ENCODE measurements around the gene PREB.

DNA sequence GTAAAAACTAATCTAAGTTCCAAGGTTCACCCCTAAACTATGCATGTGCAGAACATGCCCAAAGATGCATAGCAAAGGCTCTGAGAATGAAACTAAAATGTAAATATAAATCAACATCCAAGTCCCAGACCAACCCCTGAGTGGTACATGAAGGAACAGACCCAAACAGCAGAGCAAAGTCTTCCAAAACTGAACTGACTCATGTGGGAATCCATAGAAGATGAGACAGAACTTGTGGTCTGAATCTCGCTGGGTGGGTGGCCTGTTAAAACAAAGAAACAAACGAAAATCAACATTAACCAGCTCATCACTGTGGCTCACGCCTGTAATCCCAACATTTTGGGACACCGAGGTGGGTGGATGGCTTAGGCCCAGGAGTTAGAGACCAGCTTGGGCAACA lies 47.9 kb upstream of the PREB start:
- TF ChIP-seq, protein P1, sequence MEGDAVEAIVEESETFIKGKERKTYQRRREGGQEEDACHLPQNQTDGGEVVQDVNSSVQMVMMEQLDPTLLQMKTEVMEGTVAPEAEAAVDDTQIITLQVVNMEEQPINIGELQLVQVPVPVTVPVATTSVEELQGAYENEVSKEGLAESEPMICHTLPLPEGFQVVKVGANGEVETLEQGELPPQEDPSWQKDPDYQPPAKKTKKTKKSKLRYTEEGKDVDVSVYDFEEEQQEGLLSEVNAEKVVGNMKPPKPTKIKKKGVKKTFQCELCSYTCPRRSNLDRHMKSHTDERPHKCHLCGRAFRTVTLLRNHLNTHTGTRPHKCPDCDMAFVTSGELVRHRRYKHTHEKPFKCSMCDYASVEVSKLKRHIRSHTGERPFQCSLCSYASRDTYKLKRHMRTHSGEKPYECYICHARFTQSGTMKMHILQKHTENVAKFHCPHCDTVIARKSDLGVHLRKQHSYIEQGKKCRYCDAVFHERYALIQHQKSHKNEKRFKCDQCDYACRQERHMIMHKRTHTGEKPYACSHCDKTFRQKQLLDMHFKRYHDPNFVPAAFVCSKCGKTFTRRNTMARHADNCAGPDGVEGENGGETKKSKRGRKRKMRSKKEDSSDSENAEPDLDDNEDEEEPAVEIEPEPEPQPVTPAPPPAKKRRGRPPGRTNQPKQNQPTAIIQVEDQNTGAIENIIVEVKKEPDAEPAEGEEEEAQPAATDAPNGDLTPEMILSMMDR (IDR thresholded peaks at IDR 0.05) = no peak
- TF ChIP-seq POLR2A (IDR thresholded peaks at IDR 0.05) = no peak
